Muscle layer of duodenum (tissue), 2 donors: ENCODE measurements around the gene ACBD5.
A peak's percentile ranks its signal among the peaks of the same experiment; 100 is the strongest.
"Not testable (repeated sequence)": the region's sequence is repeated elsewhere in the genome, so short reads cannot be mapped to it uniquely, and the experiment has no call there.

Source experiments
- H3K27ac ChIP-seq: one replicate; pipeline ENCODE4 v1.7.0; 2013; ENCODE audit warnings: mild to moderate bottlenecking, low read length
- H3K27me3 ChIP-seq: one replicate; pipeline ENCODE4 v1.7.0; 2013; ENCODE audit warnings: low read depth, mild to moderate bottlenecking, control low read depth, low read length
- H3K36me3 ChIP-seq, 2 donors: one replicate each; pipeline ENCODE4 v1.7.0; 2013; ENCODE audit warnings: low read length in 2 of 2, control low read depth in 1 of 2, mild to moderate bottlenecking in 1 of 2; ENCODE audit not compliant: insufficient read depth in 2 of 2, control insufficient read depth in 1 of 2
- H3K4me1 ChIP-seq, 2 donors: one replicate each; pipeline ENCODE4 v1.7.0; 2013; ENCODE audit warnings: low read length in 2 of 2, mild to moderate bottlenecking in 2 of 2, control low read depth in 1 of 2, moderate library complexity in 1 of 2; ENCODE audit not compliant: insufficient read depth in 2 of 2, control insufficient read depth in 1 of 2
- H3K4me3 ChIP-seq, 2 donors: one replicate each; pipeline ENCODE4 v1.7.0; 2013; ENCODE audit warnings: low read length in 2 of 2, low read depth in 1 of 2, mild to moderate bottlenecking in 1 of 2
- H3K9me3 ChIP-seq, 2 donors: one replicate each; pipeline ENCODE4 v1.7.0; 2013; ENCODE audit warnings: low read length in 2 of 2, control low read depth in 1 of 2, mild to moderate bottlenecking in 1 of 2; ENCODE audit not compliant: control insufficient read depth in 1 of 2
- donor health status: healthy.

ACBD5 gene

DNA sequence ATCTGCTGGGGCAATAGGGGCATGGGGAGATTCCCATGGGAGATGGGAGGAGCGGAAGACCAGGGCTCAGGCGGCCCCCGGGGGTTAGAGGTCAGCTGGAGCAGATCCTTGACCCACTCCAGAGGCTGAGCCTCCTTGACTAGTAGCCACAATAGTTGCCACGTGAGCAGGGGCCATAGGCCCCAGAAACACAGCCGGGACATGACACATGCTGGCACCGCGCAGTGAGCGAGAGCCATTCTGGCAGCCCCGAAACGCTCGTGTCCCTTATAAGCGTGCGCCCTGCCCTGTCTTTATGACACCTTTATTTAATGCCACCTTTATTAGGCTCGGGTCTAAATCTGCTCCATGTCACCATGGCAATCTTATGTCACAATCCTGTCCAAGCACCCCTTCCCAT is 11.0 kb upstream of the ACBD5 start:
- Histone ChIP-seq H3K36me3 (no peaks in the 10 kb centered on the region), H3K4me1 (no peaks in the 10 kb centered on the region), H3K9me3 (no peaks in the 10 kb centered on the region), H3K27ac (no peak overlapping the region), H3K4me3 (no peak overlapping the region), H3K27me3 (no peaks in the 10 kb centered on the region)

DNA sequence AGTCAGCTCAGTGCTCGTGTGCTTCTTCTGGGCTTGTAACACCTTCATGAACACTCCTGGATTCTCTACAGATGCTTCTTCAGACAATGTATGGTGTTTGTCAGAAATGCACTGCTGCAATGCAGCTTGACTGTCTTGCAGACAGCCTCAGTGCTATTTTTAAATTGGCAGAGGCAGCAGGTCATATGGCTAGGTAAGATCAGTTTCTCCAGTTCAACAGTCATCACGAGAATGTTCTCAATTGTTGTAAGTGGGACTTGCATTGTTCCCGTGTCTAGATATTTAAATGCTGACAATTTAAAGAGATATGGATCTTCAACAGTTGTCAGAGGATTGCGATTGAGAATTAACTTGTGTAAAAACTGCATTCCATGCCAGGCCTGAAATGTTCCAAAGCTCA is 7.6 kb upstream of the ACBD5 start:
- no peaks in the 10 kb centered on the region for H3K36me3 ChIP-seq
- peaks cover 6% of the 10 kb centered on the region in 2 donors for H3K4me1 ChIP-seq
- no peaks in the 10 kb centered on the region for H3K9me3 ChIP-seq
- no peak overlapping the region for H3K4me3 ChIP-seq
- no peaks in the 10 kb centered on the region for H3K27me3 ChIP-seq
- H3K27ac ChIP-seq, result no peak overlapping the region

DNA sequence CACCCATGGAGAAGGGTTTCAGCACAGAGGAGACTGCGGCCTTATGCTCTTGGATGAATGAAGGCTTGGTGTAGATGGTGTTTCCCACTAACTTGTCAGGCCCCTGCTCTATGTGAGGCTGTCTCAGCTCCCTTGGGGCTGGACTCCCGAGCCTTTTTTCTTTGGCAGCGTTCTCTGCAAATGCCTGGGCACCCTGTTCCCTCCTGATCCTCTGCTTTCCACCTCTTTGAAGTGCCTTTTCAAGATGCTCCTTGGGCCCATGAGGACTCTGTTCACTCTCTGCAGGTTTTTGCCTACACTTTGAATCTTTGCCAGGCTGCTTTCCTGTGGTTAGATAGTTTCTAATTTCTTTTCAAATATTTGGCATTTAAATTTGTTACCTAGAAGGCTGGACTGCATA is 6.8 kb upstream of the ACBD5 start:
- no peak overlapping the region for H3K27ac ChIP-seq
- H3K36me3 ChIP-seq, result no peaks in the 10 kb centered on the region
- H3K4me1 ChIP-seq, result peaks cover 6 to 9% of the 10 kb centered on the region in 2 donors
- H3K4me3 ChIP-seq, result no peak overlapping the region
- no peaks in the 10 kb centered on the region for H3K9me3 ChIP-seq
- no peaks in the 10 kb centered on the region for H3K27me3 ChIP-seq

DNA sequence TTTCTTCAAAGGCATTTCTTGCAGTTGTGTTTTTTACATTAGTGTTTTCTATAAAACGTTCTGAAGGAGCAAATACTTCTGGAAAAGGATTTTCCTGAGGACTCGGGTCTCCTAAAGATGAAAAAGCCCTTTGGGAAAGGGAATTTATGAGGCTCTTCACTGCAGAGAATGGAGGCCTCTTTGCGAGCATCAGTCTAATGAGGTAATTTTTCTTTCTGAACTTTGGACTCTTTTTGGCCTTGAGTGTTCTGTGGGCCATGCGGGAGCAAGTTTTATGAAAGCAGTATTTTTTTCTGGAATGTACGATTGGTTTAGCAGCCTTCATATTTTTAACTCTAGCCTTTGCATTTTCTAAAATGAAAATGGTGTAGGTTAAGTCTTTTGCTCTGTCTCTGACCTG is 6.4 kb upstream of the ACBD5 start:
- Histone ChIP-seq H3K36me3 (no peaks in the 10 kb centered on the region), H3K4me1 (peaks cover 6 to 9% of the 10 kb centered on the region in 2 donors), H3K27ac (no peak overlapping the region), H3K4me3 (no peak overlapping the region), H3K27me3 (no peaks in the 10 kb centered on the region), H3K9me3 (no peaks in the 10 kb centered on the region)

DNA sequence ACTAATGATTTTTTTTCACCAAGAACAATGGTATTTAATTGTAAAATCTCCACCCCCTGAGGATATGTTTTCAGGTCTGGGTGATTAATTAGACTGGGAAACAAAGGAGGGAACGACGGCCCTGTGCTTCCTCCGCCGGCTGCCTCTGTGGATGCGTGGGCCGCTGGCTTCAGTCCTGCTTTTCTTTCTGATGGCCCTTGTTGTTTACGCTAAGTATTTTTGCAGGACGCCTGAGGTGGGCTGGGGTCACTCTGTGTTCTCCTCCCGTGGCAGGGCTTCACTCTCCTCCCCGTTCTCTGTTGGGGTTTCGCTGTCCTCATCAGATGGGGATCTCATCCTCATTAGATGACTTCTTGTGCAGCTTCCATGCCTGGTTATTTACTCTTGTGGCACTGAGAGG is 5.2 kb upstream of the ACBD5 start:
- Histone ChIP-seq H3K4me3 (no peak overlapping the region), H3K27ac (no peak overlapping the region), H3K4me1 (peaks cover 6 to 14% of the 10 kb centered on the region in 2 donors), H3K27me3 (no peaks in the 10 kb centered on the region), H3K36me3 (peaks cover 0 to 3% of the 10 kb centered on the region in 2 donors), H3K9me3 (no peaks in the 10 kb centered on the region)

DNA sequence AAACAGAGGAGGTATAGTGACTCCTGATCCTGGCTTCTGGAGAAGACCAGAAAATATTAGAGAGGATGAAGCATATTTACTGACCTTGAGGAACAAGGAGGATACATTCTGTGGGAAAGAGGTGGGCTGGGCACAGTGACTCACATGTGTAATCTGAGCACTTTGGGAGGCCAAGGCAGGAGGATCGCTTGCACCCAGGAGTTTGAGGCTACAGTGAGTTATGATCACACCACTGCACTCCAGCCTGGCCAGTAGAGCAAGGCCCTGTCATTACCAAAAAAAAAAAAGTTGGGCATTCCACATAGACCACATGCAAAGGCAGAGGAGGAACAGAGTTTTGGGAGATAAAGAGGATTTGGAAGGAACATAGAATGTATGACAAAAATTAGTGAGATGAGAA is 4.4 kb upstream of the ACBD5 start:
- H3K36me3 ChIP-seq, result peaks cover 0 to 3% of the 10 kb centered on the region in 2 donors
- no peak overlapping the region for H3K4me3 ChIP-seq
- no peaks in the 10 kb centered on the region for H3K27me3 ChIP-seq
- H3K4me1 ChIP-seq, result peaks cover 6 to 14% of the 10 kb centered on the region in 2 donors
- no peaks in the 10 kb centered on the region for H3K9me3 ChIP-seq
- H3K27ac ChIP-seq, result no peak overlapping the region

DNA sequence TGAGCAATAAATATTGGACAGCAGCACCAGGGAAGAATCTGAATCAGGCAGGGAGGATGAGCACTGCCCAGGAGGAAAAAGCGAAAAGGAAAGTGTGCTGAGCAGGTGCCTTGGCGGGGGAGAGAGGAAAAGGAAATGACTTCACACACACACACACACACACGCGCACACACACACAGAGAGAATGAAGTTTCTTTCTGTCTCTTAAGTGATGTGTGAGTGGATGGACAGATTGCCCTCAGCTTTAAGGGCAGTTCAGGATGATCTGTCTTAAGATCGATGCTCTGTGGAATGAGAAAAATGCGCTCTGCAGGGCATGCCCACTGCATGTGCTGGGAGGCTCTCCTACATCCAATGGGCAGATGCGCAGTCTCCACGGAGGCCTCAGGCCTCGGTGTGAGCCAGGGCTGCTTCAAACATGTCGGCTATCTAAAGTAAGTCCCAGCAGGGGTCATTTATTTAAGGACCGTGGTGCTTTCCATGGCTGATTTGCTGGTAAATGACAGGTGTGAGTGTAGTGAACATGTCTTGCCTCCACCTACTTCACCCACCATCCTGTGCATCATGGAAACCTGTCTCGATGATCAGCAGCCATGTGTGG is 2.5 kb upstream of the ACBD5 start:
- Histone ChIP-seq H3K27me3 (no peaks in the 10 kb centered on the region), H3K9me3 (no peaks in the 10 kb centered on the region), H3K4me3 (peak overlapping the region; percentile 88 to 97), H3K27ac (peak overlapping the region; percentile 98), H3K4me1 (peaks cover 6 to 24% of the 10 kb centered on the region in 2 donors), H3K36me3 (peaks cover 0 to 3% of the 10 kb centered on the region in 2 donors)

DNA sequence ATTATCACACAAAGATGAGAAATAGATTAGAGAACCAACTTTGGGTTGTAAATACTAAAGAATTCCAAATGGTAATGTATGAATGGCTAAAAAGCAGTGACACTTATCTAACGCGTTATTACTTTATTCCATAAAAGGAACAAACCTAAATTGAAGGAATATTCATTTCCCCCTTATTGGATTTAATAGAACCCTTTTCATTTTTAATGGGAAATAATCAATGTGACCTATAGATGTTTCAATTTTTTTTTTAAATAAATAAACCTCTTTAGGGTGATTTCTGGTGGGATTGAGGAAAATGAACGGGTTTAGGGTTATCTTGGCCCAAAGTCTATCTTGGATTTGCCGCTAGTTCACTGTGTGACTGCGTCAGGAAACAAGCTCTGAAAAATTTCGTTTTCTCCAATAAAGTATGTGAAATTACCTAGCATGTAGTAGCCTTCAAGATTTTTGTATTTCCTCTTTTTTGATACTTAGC is 1.9 kb upstream of the ACBD5 start:
- Histone ChIP-seq H3K9me3 (no peaks in the 10 kb centered on the region), H3K4me1 (peaks cover 6 to 24% of the 10 kb centered on the region in 2 donors), H3K27ac (peak overlapping the region; percentile 98), H3K36me3 (peaks cover 0 to 3% of the 10 kb centered on the region in 2 donors), H3K4me3 (peak overlapping the region; percentile 88 to 97), H3K27me3 (no peaks in the 10 kb centered on the region)

DNA sequence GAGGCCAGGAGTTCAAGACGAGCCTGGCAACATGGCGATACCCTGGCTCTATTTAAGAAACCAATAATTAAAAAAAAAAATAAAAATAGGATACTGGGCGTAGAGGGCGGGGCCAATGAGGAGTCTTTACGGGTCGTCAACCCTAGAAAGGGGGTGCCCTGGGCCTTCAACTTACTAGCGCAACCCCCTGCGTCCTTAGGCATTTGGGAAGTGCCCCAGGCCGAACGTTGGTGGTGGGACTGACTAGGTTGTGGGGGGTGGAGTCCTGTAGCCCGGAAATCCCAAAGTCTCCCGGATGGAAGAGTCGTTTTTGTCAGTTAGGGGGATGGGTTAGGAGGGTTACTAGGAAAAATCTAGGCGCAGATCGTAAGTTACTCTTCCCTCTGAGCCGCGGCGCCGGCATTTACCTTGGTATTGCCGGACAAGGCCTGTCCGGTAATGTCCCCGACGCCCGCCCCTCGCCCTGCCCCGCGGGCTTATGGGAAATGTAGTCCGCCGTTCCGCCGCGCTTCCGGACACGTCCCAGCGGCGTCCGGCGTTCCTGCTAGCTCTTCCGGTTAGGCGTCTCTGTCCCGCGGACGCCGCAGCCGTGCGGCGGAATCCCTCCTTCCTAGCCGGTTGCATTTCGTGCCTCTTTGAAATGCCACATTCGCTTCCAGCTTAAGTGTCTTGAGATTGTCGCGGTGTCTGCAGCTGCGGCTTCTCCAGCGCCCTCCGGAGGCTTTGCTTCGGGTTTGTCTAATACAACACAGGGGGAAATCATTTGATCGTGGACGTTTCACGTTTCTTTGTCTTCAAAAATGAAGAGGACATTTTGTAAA is 1.3 kb upstream of the ACBD5 start:
- Histone ChIP-seq H3K27me3 (no peaks in the 10 kb centered on the region), H3K4me3 (peak overlapping the region; percentile 88 to 97), H3K36me3 (peaks cover 0 to 3% of the 10 kb centered on the region in 2 donors), H3K9me3 (no peaks in the 10 kb centered on the region), H3K27ac (peak overlapping the region; percentile 98), H3K4me1 (peaks cover 6 to 24% of the 10 kb centered on the region in 2 donors)

DNA sequence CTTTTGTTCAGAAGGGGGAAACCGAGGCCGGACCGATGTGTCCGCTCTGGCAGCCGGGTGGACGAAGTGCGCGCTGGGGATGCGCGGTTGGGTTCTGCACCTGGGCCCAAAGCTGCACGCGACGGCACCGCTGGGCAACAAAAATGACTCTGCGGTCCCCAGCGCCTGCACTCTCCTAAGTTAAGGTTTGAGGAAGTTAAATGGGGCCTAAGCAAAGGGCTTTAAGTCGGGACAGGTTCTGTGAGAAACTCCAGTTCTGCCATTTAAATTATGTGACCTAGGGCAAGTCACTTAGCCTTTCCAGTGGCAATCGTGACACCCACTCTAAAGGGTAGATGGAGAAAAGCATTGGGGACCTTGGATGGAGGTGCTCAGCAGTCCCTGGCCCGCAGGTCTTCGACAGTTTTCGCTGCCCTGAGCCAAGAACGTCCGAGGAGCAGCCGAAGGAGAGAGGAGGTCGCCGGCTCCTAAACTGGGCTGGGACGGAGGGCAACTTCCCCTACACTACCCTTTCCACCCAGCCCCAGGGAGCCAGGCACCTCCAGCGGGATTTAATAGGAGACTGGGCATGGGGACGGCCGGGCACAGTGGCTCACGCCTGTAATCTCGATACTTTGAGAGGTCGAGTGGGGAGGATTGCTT is 534 bp upstream of the ACBD5 start:
- Histone ChIP-seq H3K4me1 (peaks cover 6 to 24% of the 10 kb centered on the region in 2 donors), H3K27ac (peak overlapping the region; percentile 98), H3K36me3 (peaks cover 0 to 3% of the 10 kb centered on the region in 2 donors), H3K27me3 (no peaks in the 10 kb centered on the region), H3K4me3 (peak overlapping the region; percentile 88 to 97), H3K9me3 (no peaks in the 10 kb centered on the region)

DNA sequence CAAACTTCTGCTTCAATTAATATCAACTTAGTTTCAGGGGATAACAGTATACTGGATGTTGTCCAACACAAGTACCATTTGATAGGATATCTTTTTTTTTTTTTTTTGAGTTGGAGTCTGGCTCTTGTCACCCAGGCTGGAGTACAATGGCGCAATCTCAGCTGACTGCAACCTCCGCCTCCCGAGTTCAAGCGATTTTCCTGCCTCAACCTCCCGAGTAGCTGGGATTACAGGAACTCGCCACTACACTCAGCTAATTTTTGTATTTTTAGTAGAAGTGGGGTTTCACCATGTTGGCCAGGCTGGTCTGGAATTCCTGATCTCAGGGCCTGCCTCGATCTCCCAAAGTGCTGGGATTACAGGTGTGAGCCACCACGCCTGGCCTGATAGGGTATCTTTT is 3.1 kb downstream of the ACBD5 start:
- not testable (repeated sequence) for H3K9me3 ChIP-seq, H3K36me3 ChIP-seq, H3K27ac ChIP-seq, H3K27me3 ChIP-seq, H3K4me3 ChIP-seq
- peaks cover 0 to 15% of the 10 kb centered on the region in 2 donors for H3K4me1 ChIP-seq
